GM19351 (cell line): ENCODE results near the gene NFYC.

Experiments
- ATAC-seq: cut with Tn5 transposase; IDR thresholded peaks from one replicate; pipeline ENCODE4 v1.9.1; 2021; ENCODE audit warnings: mild to moderate bottlenecking, moderate library complexity; ENCODE audit not compliant: unreplicated experiment

Gene NFYC

GRCh38 chr1:40818264-40818961 is 126.9 kb downstream of the NFYC start:
- peak; percentile 88 for ATAC-seq

DNA sequence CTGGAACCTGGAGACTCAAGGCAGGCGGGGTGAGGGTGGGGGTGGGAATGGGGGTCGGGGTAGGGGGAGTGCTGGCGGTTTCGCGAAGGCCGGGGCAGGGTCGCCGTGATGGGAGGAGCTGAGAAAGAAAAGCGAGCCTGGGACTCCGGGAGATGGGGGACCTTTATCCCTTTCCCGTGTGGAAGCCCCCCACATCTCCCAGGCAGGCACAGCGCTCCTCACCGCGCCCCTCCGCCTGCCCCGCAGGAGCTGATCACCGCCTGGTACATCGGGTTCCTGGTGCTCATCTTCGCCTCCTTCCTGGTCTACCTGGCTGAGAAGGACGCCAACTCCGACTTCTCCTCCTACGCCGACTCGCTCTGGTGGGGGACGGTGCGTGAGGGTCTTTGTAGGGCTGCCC is 127.6 kb downstream of the NFYC start:
- ATAC-seq = no peak

DNA sequence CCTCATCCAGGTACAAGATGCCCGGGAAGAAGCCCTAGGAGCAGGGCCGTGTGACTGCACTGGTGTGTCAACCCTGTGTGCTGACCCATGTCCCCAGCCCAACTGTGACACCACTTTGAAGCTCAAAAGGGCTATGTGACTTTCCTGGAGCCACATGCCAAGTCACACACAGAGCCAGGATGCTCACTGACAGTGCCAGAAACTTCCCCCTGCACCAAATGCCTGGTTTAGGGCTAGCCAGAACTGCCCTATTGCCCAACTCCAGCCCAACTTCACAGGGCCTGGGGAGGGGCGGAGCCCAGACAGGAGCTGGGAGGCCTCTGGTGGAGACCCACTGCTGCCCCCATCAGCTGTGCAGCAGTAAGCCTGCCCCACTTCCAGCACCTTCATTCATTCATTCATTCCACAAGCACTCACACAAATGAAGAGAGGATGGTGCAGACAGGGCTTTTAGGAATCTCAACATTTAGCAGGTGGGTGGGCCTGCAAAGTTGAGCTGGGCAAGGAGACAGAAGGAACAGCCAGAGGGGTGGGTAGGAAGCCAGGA is 128.8 kb downstream of the NFYC start:
- no peak for ATAC-seq
